ENCODE measurements around the gene CDC23. TPM values are rescaled to one million over a fixed set of nuclear protein-coding genes. Genes with fewer than 3 reads are reported as not detected.

The CDC23 gene
- total RNA-seq, 4 donors from 2014 or later, result 2.6 to 90.9 (median 12.8) TPM

GRCh38 chr5:138169124-138169523, 44.0 kb downstream of the CDC23 start:
- intact Hi-C loops (cut with DNase I; ENCODE audit: low total_unique reads) (no loop called here), in situ Hi-C loops (cut with MboI; ENCODE audit: low pct_ligation_motif_present in 1 of 4, low pct_unique_long_range_greater_than_20kb in 1 of 4, low sequenced_read_pairs in 3 of 4) (no loop called here)
- peaks cover 0 to 98% (median 51%) of the 10 kb centered on the region in 4 donors for H3K36me3 ChIP-seq
- no peaks in the 10 kb centered on the region for H3K27me3 ChIP-seq
- TF ChIP-seq CTCF (IDR thresholded peaks at IDR 0.05), result no peak
- no peak for TF ChIP-seq POLR2AphosphoS5 (IDR thresholded peaks at IDR 0.05)
- TF ChIP-seq EP300 (IDR thresholded peaks at IDR 0.05; ENCODE audit: low read depth), result no peak
- no peak for TF ChIP-seq POLR2A (IDR thresholded peaks at IDR 0.05)
- 90 to 100% methylated on average over 2 to 5 of the region's 5 CpGs for WGBS, 2 donors (ENCODE audit: low coverage in 1 of 2)
- DNase-seq, result no peak
- no peaks in the 10 kb centered on the region for H3K4me1 ChIP-seq
- no peak overlapping the region for H3K4me3 ChIP-seq
- no peaks in the 10 kb centered on the region for H3K9me3 ChIP-seq
- H3K27ac ChIP-seq, result no peak overlapping the region

- no peak overlapping the region for H3K27ac ChIP-seq
- H3K36me3 ChIP-seq, result peaks cover 0 to 100% (median 47%) of the 10 kb centered on the region in 4 donors
- in situ Hi-C loops (cut with MboI; ENCODE audit: low pct_ligation_motif_present in 1 of 4, low pct_unique_long_range_greater_than_20kb in 1 of 4, low sequenced_read_pairs in 3 of 4), result no loop called here
- no peak overlapping the region for H3K4me3 ChIP-seq
- H3K4me1 ChIP-seq, result no peaks in the 10 kb centered on the region
- intact Hi-C loops (cut with DNase I; ENCODE audit: low total_unique reads), result no loop called here
- no peak for DNase-seq
- H3K9me3 ChIP-seq, result no peaks in the 10 kb centered on the region
- no peaks in the 10 kb centered on the region for H3K27me3 ChIP-seq
- no peak for TF ChIP-seq EP300 (IDR thresholded peaks at IDR 0.05; ENCODE audit: low read depth)
- TF ChIP-seq CTCF (IDR thresholded peaks at IDR 0.05), result no peak
- no peak for TF ChIP-seq POLR2A (IDR thresholded peaks at IDR 0.05)
- no peak for TF ChIP-seq POLR2AphosphoS5 (IDR thresholded peaks at IDR 0.05)
Observed at GRCh38 chr5:138163721-138164120, 49.4 kb downstream of the CDC23 start.

GRCh38 chr5:138160706-138161105, 52.4 kb downstream of the CDC23 start:
- intact Hi-C loops (cut with DNase I; ENCODE audit: low total_unique reads) (no loop called here), in situ Hi-C loops (cut with MboI; ENCODE audit: low pct_ligation_motif_present in 1 of 4, low pct_unique_long_range_greater_than_20kb in 1 of 4, low sequenced_read_pairs in 3 of 4) (no loop called here)
- no peak for DNase-seq
- Histone ChIP-seq H3K36me3 (peaks cover 0 to 90% (median 43%) of the 10 kb centered on the region in 4 donors), H3K27me3 (no peaks in the 10 kb centered on the region), H3K9me3 (no peaks in the 10 kb centered on the region), H3K4me1 (no peaks in the 10 kb centered on the region), H3K27ac (no peak overlapping the region), H3K4me3 (no peak overlapping the region)
- TF ChIP-seq POLR2AphosphoS5 (IDR thresholded peaks at IDR 0.05), result no peak
- no peak for TF ChIP-seq EP300 (IDR thresholded peaks at IDR 0.05; ENCODE audit: low read depth)
- TF ChIP-seq CTCF (IDR thresholded peaks at IDR 0.05), result no peak
- TF ChIP-seq POLR2A (IDR thresholded peaks at IDR 0.05), result no peak
- 93 to 100% methylated on average over 4 of the region's 4 CpGs for WGBS, 2 donors (ENCODE audit: low coverage in 1 of 2)

- WGBS, 2 donors (ENCODE audit: low coverage in 1 of 2), result 95 to 100% methylated on average over 2 to 5 of the region's 5 CpGs
- in situ Hi-C loops (cut with MboI; ENCODE audit: low pct_ligation_motif_present in 1 of 4, low pct_unique_long_range_greater_than_20kb in 1 of 4, low sequenced_read_pairs in 3 of 4), result no loop called here
- no peak overlapping the region for H3K4me3 ChIP-seq
- no peak for TF ChIP-seq POLR2A (IDR thresholded peaks at IDR 0.05)
- no peak for TF ChIP-seq POLR2AphosphoS5 (IDR thresholded peaks at IDR 0.05)
- no peak for TF ChIP-seq EP300 (IDR thresholded peaks at IDR 0.05; ENCODE audit: low read depth)
- TF ChIP-seq CTCF (IDR thresholded peaks at IDR 0.05), result no peak
- H3K4me1 ChIP-seq, result no peaks in the 10 kb centered on the region
- intact Hi-C loops (cut with DNase I; ENCODE audit: low total_unique reads), result no loop called here
- no peaks in the 10 kb centered on the region for H3K27me3 ChIP-seq
- peaks cover 0 to 79% (median 38%) of the 10 kb centered on the region in 4 donors for H3K36me3 ChIP-seq
- no peaks in the 10 kb centered on the region for H3K9me3 ChIP-seq
- no peak overlapping the region for H3K27ac ChIP-seq
- no peak for DNase-seq
Observed at GRCh38 chr5:138159666-138160065, 53.5 kb downstream of the CDC23 start.
